ENCODE results near the gene C22orf23. TPM values are rescaled to one million over a fixed set of nuclear protein-coding genes. Genes with fewer than 3 reads are reported as not detected.
A peak's percentile ranks its signal among the peaks of the same experiment; 100 is the strongest.

C22orf23 gene
- total RNA-seq, 1 donor, result not detected

GRCh38 chr22:37910890-37911672 is 42.3 kb downstream of the C22orf23 start:
- no peak for DNase-seq (ENCODE audit: low read depth)
- H3K4me3 ChIP-seq (ENCODE audit: low read depth, low read length), result no peak overlapping the region
- no peak for TF ChIP-seq CTCF (IDR thresholded peaks at IDR 0.05; ENCODE audit: insufficient read depth, low read depth, low read length)

- TF ChIP-seq CTCF (IDR thresholded peaks at IDR 0.05; ENCODE audit: insufficient read depth, low read depth, low read length), result no peak
- no peak overlapping the region for H3K4me3 ChIP-seq (ENCODE audit: low read depth, low read length)
- peak; percentile 18 for DNase-seq (ENCODE audit: low read depth)
Measured at GRCh38 chr22:37909766-37910165, 43.6 kb downstream of the C22orf23 start.

- H3K4me3 ChIP-seq (ENCODE audit: low read depth, low read length), result peak overlapping the region; percentile 74
- peak; percentile 48 for DNase-seq (ENCODE audit: low read depth)
- TF ChIP-seq CTCF (IDR thresholded peaks at IDR 0.05; ENCODE audit: insufficient read depth, low read depth, low read length), result no peak
Measured at GRCh38 chr22:37907036-37907954, 46.1 kb downstream of the C22orf23 start.

- no peak for TF ChIP-seq CTCF (IDR thresholded peaks at IDR 0.05; ENCODE audit: insufficient read depth, low read depth, low read length)
- no peak for DNase-seq (ENCODE audit: low read depth)
Measured at GRCh38 chr22:37906364-37907008, 46.9 kb downstream of the C22orf23 start.

GRCh38 chr22:37905534-37906363 is 47.7 kb downstream of the C22orf23 start, which contains the start of gene MICALL1:
TSS of gene MICALL1 (plus strand) at chr22:37906297. CDS start at chr22:37906423, 126 bp downstream.
- peak within 1 kb of the TSS; percentile 74 for H3K4me3 ChIP-seq (ENCODE audit: low read depth, low read length)
- TF ChIP-seq CTCF (IDR thresholded peaks at IDR 0.05; ENCODE audit: insufficient read depth, low read depth, low read length), result no peak
- DNase-seq (ENCODE audit: low read depth), result peak; percentile 73

More at GRCh38 chr22:37906364-37907008, 46.9 kb downstream of the C22orf23 start:
- H3K4me3 ChIP-seq (ENCODE audit: low read depth, low read length), result peak overlapping the region; percentile 74
